CD8-positive, alpha-beta memory T cell (primary cell): ENCODE results near the gene NLGN4Y. TPM values are rescaled to one million over a fixed set of nuclear protein-coding genes. Genes with fewer than 3 reads are reported as not detected.

Experiments used
- CTCF ChIA-PET: fragments of 350-600 bp; sonication (Branson Sonifier 250); formaldehyde crosslinking; loops from one replicate; lab custom pipeline; 2021; ENCODE audit warnings: antibody characterized with exemption; lab: Charles Lee
- POLR2A ChIA-PET: fragments of 350-600 bp; sonication (Branson Sonifier 250); formaldehyde crosslinking; loops from one replicate; lab custom pipeline; 2021; ENCODE audit warnings: antibody characterized with exemption; lab: Charles Lee
- DNase-seq, 5 donors: peaks; one replicate each; pipeline versions ENCODE4 v3.0.0 to v3.0.0-alpha.2; 2020 to 2022; ENCODE audit warnings: mixed read lengths in 1 of 5
- H3K27ac ChIP-seq: one replicate; pipeline ENCODE4 v1.7.0; 2013; ENCODE audit warnings: low read depth, mild to moderate bottlenecking, low read length, moderate library complexity
- H3K27me3 ChIP-seq: 2 replicates; pipeline ENCODE4 v1.7.0; 2013; ENCODE audit warnings: low read length, mild to moderate bottlenecking; ENCODE audit not compliant: insufficient read depth, poor library complexity, severe bottlenecking
- H3K36me3 ChIP-seq: 2 replicates; pipeline ENCODE4 v1.7.0; 2013; ENCODE audit warnings: mild to moderate bottlenecking, low read length, moderate library complexity; ENCODE audit not compliant: insufficient read depth
- H3K4me1 ChIP-seq: 2 replicates; pipeline ENCODE4 v1.7.0; 2013; ENCODE audit warnings: mild to moderate bottlenecking, low read length, moderate library complexity; ENCODE audit not compliant: insufficient read depth
- H3K4me3 ChIP-seq: 2 replicates; pipeline ENCODE4 v1.7.0; 2013; ENCODE audit warnings: mild to moderate bottlenecking, low read length
- H3K9me3 ChIP-seq: 2 replicates; pipeline ENCODE4 v1.7.0; 2013; ENCODE audit warnings: mild to moderate bottlenecking, low read length
- H3K27ac Mint-ChIP-seq, 8 donors: one replicate each; pipeline ENCODE4 v1.8.0; 2020 to 2021; ENCODE audit warnings: mixed read lengths in 8 of 8, mild to moderate bottlenecking in 6 of 8, inconsistent platforms in 3 of 8, moderate library complexity in 3 of 8
- H3K27me3 Mint-ChIP-seq, 2 donors: one replicate each; pipeline ENCODE4 v1.8.0; 2020 to 2021; ENCODE audit warnings: mixed read lengths in 2 of 2, mild to moderate bottlenecking in 1 of 2, moderate library complexity in 1 of 2
- H3K36me3 Mint-ChIP-seq, 3 donors: one replicate each; pipeline ENCODE4 v1.8.0; 2020 to 2021; ENCODE audit warnings: mixed read lengths in 3 of 3, inconsistent platforms in 1 of 3, mild to moderate bottlenecking in 1 of 3
- H3K4me1 Mint-ChIP-seq, 3 donors: one replicate each; pipeline ENCODE4 v1.8.0; 2020 to 2021; ENCODE audit warnings: mixed read lengths in 3 of 3, inconsistent platforms in 1 of 3, mild to moderate bottlenecking in 1 of 3
- H3K4me3 Mint-ChIP-seq, 7 donors: one replicate each; pipeline ENCODE4 v1.8.0; 2020 to 2021; ENCODE audit warnings: mixed read lengths in 7 of 7, mild to moderate bottlenecking in 6 of 7, moderate library complexity in 4 of 7, inconsistent platforms in 2 of 7
- H3K9me3 Mint-ChIP-seq, 5 donors: one replicate each; pipeline ENCODE4 v1.8.0; 2020 to 2022; ENCODE audit warnings: mixed read lengths in 5 of 5, mild to moderate bottlenecking in 3 of 5, moderate library complexity in 2 of 5, inconsistent platforms in 1 of 5
- polyA plus RNA-seq: library from polyadenylated mRNA; unstranded; fragments of 300-500 nt; fragmentation: Illumina TruSeq; gene quantifications from one replicate; pipeline ENCODE4 v1.2.3, GENCODE V29; 2021
- total RNA-seq, 2 experiments: library from RNA; stranded (reverse); gene quantifications; one replicate each; pipeline ENCODE4 v1.2.3, GENCODE V29; 2021

Gene NLGN4Y
- total and polyA plus RNA-seq, 3 experiments from 2014 or later: 2.3 to 2.7 TPM; not detected in 1

DNA sequence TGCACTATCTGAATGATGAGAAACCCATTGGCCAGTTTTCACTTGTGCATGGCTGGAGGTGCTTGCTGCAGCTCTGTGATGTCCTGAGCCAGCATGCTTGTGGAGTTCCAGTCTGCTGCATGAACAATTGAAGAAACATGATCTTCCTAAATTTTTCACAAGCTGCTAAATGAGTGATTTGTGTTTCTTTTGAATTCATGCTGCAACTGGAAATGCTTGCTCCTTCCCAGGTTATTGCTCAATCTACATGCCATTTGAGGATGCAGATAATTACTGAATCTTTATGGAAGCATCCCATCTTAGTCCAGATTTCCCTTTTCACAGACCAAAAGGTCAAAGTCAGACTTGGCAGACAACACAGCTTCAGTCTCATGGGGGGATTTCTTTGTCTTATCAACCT is 170.2 kb downstream of the NLGN4Y start:
- CTCF ChIA-PET: no interaction called here

DNA sequence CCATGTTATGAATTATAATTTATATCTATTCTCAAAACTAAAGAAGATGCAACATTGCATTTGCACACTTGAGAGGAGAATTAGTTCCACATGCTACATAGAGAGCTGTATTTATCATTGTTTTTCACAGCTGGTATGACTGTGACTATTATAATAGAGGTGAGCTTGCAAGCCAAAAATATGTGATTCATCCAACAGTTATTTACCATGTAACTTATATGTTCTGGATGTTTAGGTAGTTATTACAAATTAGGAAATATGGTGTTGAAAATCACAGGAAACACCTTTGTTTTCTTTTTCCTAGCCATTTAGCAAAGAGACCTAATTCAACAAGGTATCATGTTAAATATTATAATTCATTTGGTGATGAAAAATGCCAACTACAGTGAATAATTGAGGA is 183.8 kb downstream of the NLGN4Y start:
- no peak for DNase-seq
- Histone ChIP-seq H3K27me3 (no peaks in the 10 kb centered on the region), H3K4me3 (no peak overlapping the region), H3K27ac (no peak overlapping the region), H3K36me3 (no peaks in the 10 kb centered on the region), H3K4me1 (no peaks in the 10 kb centered on the region), H3K9me3 (no peaks in the 10 kb centered on the region)
- Mint-ChIP-seq H3K27me3 (no peaks in the 10 kb centered on the region), H3K36me3 (no peaks in the 10 kb centered on the region), H3K9me3 (no peaks in the 10 kb centered on the region), H3K4me1 (no peaks in the 10 kb centered on the region), H3K4me3 (no peak overlapping the region), H3K27ac (no peak overlapping the region)
- CTCF ChIA-PET: no interaction called here
- POLR2A ChIA-PET: no interaction called here

More for the DNA sequence above, 170.2 kb downstream of the NLGN4Y start:
- Histone ChIP-seq H3K4me1 (no peaks in the 10 kb centered on the region), H3K4me3 (no peak overlapping the region), H3K9me3 (no peaks in the 10 kb centered on the region), H3K36me3 (no peaks in the 10 kb centered on the region), H3K27me3 (no peaks in the 10 kb centered on the region), H3K27ac (no peak overlapping the region)
- POLR2A ChIA-PET: no interaction called here
- DNase-seq: no peak
- Mint-ChIP-seq H3K36me3 (no peaks in the 10 kb centered on the region), H3K4me3 (no peak overlapping the region), H3K27ac (no peak overlapping the region), H3K9me3 (no peaks in the 10 kb centered on the region), H3K4me1 (no peaks in the 10 kb centered on the region), H3K27me3 (no peaks in the 10 kb centered on the region)

DNA sequence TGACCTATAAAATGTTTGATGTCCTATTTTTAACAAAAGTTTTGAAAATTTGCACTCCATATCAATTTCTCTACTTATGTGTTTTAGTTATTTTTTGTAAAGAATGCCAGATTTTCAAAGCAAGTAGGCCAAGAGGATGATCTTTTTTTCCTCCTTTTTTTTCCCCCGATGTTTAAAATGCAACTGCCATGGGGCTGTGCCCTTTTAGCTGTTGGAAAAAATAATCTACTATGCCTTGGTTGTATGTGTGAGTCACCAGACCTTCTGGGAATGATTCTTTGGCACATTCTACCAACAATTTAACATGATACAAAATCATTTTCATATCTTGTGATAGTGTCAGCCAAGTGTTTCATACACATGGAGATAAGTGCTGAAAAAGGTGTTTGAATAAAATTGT is 217.3 kb downstream of the NLGN4Y start:
- H3K36me3 ChIP-seq: no peaks in the 10 kb centered on the region
- H3K4me1 ChIP-seq: no peaks in the 10 kb centered on the region
- no peaks in the 10 kb centered on the region for H3K36me3 Mint-ChIP-seq
- H3K9me3 Mint-ChIP-seq: no peaks in the 10 kb centered on the region
- POLR2A ChIA-PET: no interaction called here
- no peak overlapping the region for H3K27ac Mint-ChIP-seq
- no peaks in the 10 kb centered on the region for H3K27me3 Mint-ChIP-seq
- H3K9me3 ChIP-seq: no peaks in the 10 kb centered on the region
- no peak for DNase-seq
- H3K4me3 Mint-ChIP-seq: no peak overlapping the region
- H3K4me3 ChIP-seq: no peak overlapping the region
- H3K27ac ChIP-seq: no peak overlapping the region
- CTCF ChIA-PET: no interaction called here
- H3K27me3 ChIP-seq: no peaks in the 10 kb centered on the region
- H3K4me1 Mint-ChIP-seq: no peaks in the 10 kb centered on the region

DNA sequence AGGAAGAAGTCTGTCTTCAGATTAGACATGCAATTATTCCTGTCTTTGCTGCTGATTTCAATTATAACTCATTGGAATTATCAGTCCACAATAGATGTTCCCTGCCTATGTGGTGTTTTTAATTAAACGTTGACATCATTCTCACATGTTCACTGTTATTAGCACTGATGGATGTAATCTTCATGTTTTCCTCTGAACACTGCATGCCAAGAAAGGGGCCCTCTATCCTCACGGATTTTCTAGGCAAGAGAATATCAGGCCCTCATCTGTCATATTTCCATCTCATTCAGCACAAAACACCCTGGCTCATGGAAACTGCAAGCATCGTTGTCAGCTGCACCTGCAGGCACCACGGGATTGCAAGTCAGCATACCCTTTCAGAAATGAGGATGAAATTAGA is 224.0 kb downstream of the NLGN4Y start:
- Mint-ChIP-seq H3K9me3 (no peaks in the 10 kb centered on the region), H3K4me3 (no peak overlapping the region), H3K27ac (no peak overlapping the region), H3K4me1 (no peaks in the 10 kb centered on the region), H3K27me3 (no peaks in the 10 kb centered on the region), H3K36me3 (no peaks in the 10 kb centered on the region)
- no peak overlapping the region for H3K27ac ChIP-seq
- no peak for DNase-seq
- no peaks in the 10 kb centered on the region for H3K27me3 ChIP-seq
- CTCF ChIA-PET: no interaction called here
- POLR2A ChIA-PET: no interaction called here
- no peak overlapping the region for H3K4me3 ChIP-seq
- no peaks in the 10 kb centered on the region for H3K36me3 ChIP-seq
- no peaks in the 10 kb centered on the region for H3K4me1 ChIP-seq
- H3K9me3 ChIP-seq: no peaks in the 10 kb centered on the region

DNA sequence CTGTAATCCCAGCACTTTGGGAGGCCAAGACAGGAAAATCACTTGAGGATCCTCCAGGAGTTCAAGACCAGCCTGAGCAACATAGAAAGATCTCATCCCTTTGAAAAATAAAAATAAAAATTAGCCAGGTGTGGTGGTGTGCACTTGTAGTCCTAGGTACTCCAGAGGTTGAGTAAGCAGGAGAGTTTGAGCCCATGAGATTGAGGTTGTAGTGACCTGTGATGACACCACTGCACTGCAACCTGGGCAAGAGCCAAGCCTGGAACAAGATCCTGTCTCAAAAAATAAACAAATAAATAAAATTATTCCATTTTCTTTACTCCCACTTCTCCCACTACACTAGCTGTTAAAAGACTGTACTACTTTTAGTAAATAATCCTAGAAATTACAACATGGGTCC is 231.2 kb downstream of the NLGN4Y start:
- Histone ChIP-seq H3K4me1 (no peaks in the 10 kb centered on the region), H3K4me3 (no peak overlapping the region), H3K27ac (no peak overlapping the region), H3K27me3 (no peaks in the 10 kb centered on the region), H3K36me3 (no peaks in the 10 kb centered on the region), H3K9me3 (no peaks in the 10 kb centered on the region)
- Mint-ChIP-seq H3K9me3 (no peaks in the 10 kb centered on the region), H3K36me3 (no peaks in the 10 kb centered on the region), H3K4me3 (no peak overlapping the region), H3K27me3 (no peaks in the 10 kb centered on the region), H3K27ac (no peak overlapping the region), H3K4me1 (no peaks in the 10 kb centered on the region)
- DNase-seq: no peak
- CTCF ChIA-PET: no interaction called here
- POLR2A ChIA-PET: no interaction called here

DNA sequence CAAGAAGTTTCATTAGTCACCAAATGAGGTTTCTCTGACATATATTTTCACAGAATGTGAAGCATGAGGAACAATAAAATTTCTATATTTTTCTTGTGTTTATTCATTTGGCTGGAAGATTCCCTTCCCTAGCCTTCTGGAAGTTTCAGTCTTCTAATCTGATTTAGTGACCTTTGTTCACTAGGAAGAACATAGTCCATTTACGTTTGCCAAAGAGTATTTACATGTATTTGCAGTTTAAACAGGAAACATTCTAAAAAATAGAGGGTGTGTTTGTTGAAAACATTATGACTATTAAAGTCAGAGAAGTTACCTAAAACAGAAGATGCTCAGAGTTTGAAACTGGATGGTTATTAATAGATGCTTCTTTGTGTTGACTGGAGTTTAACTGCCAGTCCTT is 238.6 kb downstream of the NLGN4Y start:
- Histone ChIP-seq H3K27ac (no peak overlapping the region), H3K27me3 (no peaks in the 10 kb centered on the region), H3K4me1 (no peaks in the 10 kb centered on the region), H3K36me3 (no peaks in the 10 kb centered on the region), H3K4me3 (no peak overlapping the region), H3K9me3 (no peaks in the 10 kb centered on the region)
- Mint-ChIP-seq H3K36me3 (no peaks in the 10 kb centered on the region), H3K27ac (no peak overlapping the region), H3K9me3 (no peaks in the 10 kb centered on the region), H3K27me3 (no peaks in the 10 kb centered on the region), H3K4me1 (no peaks in the 10 kb centered on the region), H3K4me3 (no peak overlapping the region)
- no peak for DNase-seq
- ChIA-PET POLR2A (no interaction called here), CTCF (no interaction called here)

DNA sequence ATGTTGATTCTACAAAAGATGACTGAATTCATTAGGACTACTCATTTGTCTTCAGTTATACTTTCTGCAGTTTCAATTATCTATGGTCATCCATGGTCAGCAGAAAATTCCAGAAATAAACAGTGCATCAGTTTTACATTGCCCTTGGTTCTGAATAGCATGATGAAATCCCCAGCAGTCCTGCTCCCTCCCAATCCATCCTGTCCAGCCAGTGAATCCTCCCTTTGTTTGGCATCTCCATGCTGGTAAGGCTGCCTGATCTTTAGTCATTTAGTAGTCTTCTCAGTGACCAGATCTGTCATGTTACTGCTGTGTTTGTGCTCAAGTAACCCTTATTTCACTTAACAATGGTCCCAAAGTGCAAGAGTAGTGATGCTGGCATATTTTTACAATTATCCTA is 239.3 kb downstream of the NLGN4Y start:
- no peaks in the 10 kb centered on the region for H3K36me3 ChIP-seq
- ChIA-PET CTCF (no interaction called here), POLR2A (no interaction called here)
- DNase-seq: no peak
- Mint-ChIP-seq H3K9me3 (no peaks in the 10 kb centered on the region), H3K27me3 (no peaks in the 10 kb centered on the region), H3K4me3 (no peak overlapping the region), H3K4me1 (no peaks in the 10 kb centered on the region), H3K36me3 (no peaks in the 10 kb centered on the region), H3K27ac (no peak overlapping the region)
- H3K27ac ChIP-seq: no peak overlapping the region
- H3K4me1 ChIP-seq: no peaks in the 10 kb centered on the region
- no peak overlapping the region for H3K4me3 ChIP-seq
- no peaks in the 10 kb centered on the region for H3K9me3 ChIP-seq
- no peaks in the 10 kb centered on the region for H3K27me3 ChIP-seq

DNA sequence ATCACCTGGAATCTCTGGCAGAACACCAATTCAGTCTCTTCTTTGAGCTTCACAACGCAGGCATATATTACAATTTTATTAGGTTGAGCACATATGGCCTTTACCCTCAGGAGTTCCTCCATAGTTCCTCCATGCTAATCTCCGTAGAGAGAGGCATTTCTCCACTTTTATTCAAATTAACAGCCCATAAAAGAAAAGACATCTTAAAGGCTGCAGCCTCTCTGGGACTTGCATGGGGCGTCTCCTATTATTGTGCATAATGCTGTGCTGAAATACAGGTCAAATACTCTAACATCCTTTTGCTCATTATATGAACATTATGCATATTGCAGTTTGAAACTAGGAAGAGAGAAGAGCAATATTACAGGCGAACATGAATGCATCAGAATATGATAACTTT is 253.9 kb downstream of the NLGN4Y start:
- Histone ChIP-seq H3K4me3 (no peak overlapping the region), H3K4me1 (no peaks in the 10 kb centered on the region), H3K36me3 (no peaks in the 10 kb centered on the region), H3K27ac (no peak overlapping the region), H3K27me3 (no peaks in the 10 kb centered on the region), H3K9me3 (no peaks in the 10 kb centered on the region)
- DNase-seq: no peak
- Mint-ChIP-seq H3K9me3 (no peaks in the 10 kb centered on the region), H3K27me3 (no peaks in the 10 kb centered on the region), H3K4me1 (no peaks in the 10 kb centered on the region), H3K27ac (no peak overlapping the region), H3K36me3 (no peaks in the 10 kb centered on the region), H3K4me3 (no peak overlapping the region)
- POLR2A ChIA-PET: no interaction called here
- CTCF ChIA-PET: no interaction called here

DNA sequence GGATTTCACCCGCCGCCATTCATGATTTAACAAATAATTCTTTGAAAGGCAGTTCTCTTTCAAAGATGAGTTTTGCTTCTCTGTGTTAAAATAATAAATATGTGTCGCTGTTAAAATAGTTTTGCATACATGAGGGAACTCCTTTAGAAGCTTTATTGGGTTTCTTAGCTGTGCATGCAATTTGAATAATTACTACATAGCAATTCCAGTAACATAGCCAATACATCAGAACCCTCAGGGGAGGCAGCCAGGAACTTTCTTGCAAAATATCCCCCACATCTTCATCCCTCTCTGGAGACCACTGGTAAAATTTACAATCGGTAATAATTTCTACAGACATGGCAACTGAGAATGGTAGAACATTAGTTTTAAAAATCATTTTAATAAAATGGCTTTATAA is 268.8 kb downstream of the NLGN4Y start:
- POLR2A ChIA-PET: no interaction called here

More for the DNA sequence above, 268.8 kb downstream of the NLGN4Y start:
- H3K4me3 ChIP-seq: no peak overlapping the region
- no peaks in the 10 kb centered on the region for H3K9me3 Mint-ChIP-seq
- no peak overlapping the region for H3K4me3 Mint-ChIP-seq
- H3K36me3 Mint-ChIP-seq: no peaks in the 10 kb centered on the region
- no peak overlapping the region for H3K27ac ChIP-seq
- H3K9me3 ChIP-seq: no peaks in the 10 kb centered on the region
- H3K27me3 Mint-ChIP-seq: no peaks in the 10 kb centered on the region
- no peak for DNase-seq
- no peak overlapping the region for H3K27ac Mint-ChIP-seq
- H3K27me3 ChIP-seq: no peaks in the 10 kb centered on the region
- H3K4me1 Mint-ChIP-seq: no peaks in the 10 kb centered on the region
- H3K36me3 ChIP-seq: no peaks in the 10 kb centered on the region
- CTCF ChIA-PET: no interaction called here
- H3K4me1 ChIP-seq: no peaks in the 10 kb centered on the region
